B cell (primary cell): Measurements from ENCODE around the gene PTPRM. TPM values are rescaled to one million over a fixed set of nuclear protein-coding genes. Genes with fewer than 3 reads are reported as not detected.

Experiments
- ATAC-seq: fragments of 200-7000 bp; cut with Tn5 transposase; one replicate; pipeline ENCODE4 v1.10.0; 2021; ENCODE audit warnings: low read depth, mild to moderate bottlenecking, moderate number of reproducible peaks, moderate library complexity
- CTCF ChIA-PET: fragments of 350-600 bp; sonication (Branson Sonifier 250); formaldehyde crosslinking; loops from one replicate; lab custom pipeline; 2021; ENCODE audit warnings: antibody characterized with exemption, inconsistent platforms; lab: Charles Lee
- POLR2A ChIA-PET: fragments of 350-600 bp; sonication (Branson Sonifier 250); formaldehyde crosslinking; loops from one replicate; lab custom pipeline; 2021; ENCODE audit warnings: antibody characterized with exemption; lab: Charles Lee
- DNase-seq: peaks from one replicate; pipeline ENCODE4 v3.0.0; 2013
- H2AFZ ChIP-seq: 2 replicates; pipeline ENCODE4 v1.6.1; 2012; ENCODE audit warnings: mild to moderate bottlenecking, low read depth, low read length; ENCODE audit not compliant: insufficient read depth, poor library complexity, severe bottlenecking
- H3K27ac ChIP-seq, 2 donors: 1 replicate in 1 of 2; 2 replicates in 1 of 2; pipeline ENCODE4 v1.5.1; 2012 to 2013; ENCODE audit warnings: low read length in 2 of 2, mild to moderate bottlenecking in 2 of 2, moderate library complexity in 1 of 2
- H3K27me3 ChIP-seq, 4 experiments: fragments of 200-600 bp in 1 of 4; sonication (generic) in 1 of 4; replicated peaks in 1 of 4; 1 replicate in 2 of 4; 2 replicates in 2 of 4; pipeline versions ENCODE4 v1.6.1 to v1.7.0; 2013 to 2016; ENCODE audit warnings: low read length in 3 of 4, mild to moderate bottlenecking in 2 of 4, mixed read lengths in 1 of 4, moderate library complexity in 1 of 4; ENCODE audit not compliant: insufficient read depth in 4 of 4, control insufficient read depth in 3 of 4; ENCODE audit errors: control extremely low read depth in 1 of 4
- H3K36me3 ChIP-seq, 2 experiments: replicated peaks in 1 of 2; 1 replicate in 1 of 2; 2 replicates in 1 of 2; pipeline versions ENCODE4 v1.6.1 to v1.7.1; 2013; ENCODE audit warnings: low read length in 1 of 2; ENCODE audit not compliant: insufficient read depth in 2 of 2, control insufficient read depth in 1 of 2; ENCODE audit errors: control extremely low read depth in 1 of 2, extremely low read depth in 1 of 2
- H3K4me1 ChIP-seq, 2 donors: fragments of 200-600 bp in 1 of 2; sonication (generic) in 1 of 2; 1 replicate in 1 of 2; 2 replicates in 1 of 2; pipeline versions ENCODE4 v1.5.1 to v1.6.1; 2013 to 2017; ENCODE audit warnings: low read length in 2 of 2; ENCODE audit not compliant: control insufficient read depth in 2 of 2, insufficient read depth in 2 of 2
- H3K4me2 ChIP-seq: replicated peaks from 2 replicates; pipeline ENCODE3; 2012; ENCODE audit warnings: mild to moderate bottlenecking, low read depth, low read length; ENCODE audit not compliant: poor library complexity, severe bottlenecking
- H3K4me3 ChIP-seq, 5 experiments: fragments of 200-600 bp in 1 of 5; sonication (generic) in 1 of 5; 1 replicate in 3 of 5; 2 replicates in 2 of 5; pipeline versions ENCODE4 v1.5.1 to v1.7.0; 2011 to 2016; ENCODE audit warnings: low read length in 4 of 5, mild to moderate bottlenecking in 4 of 5, low read depth in 2 of 5, control low read depth in 1 of 5, moderate library complexity in 1 of 5; ENCODE audit not compliant: insufficient read depth in 1 of 5; ENCODE audit errors: control extremely low read depth in 1 of 5, extremely low read depth in 1 of 5
- H3K79me2 ChIP-seq: fragments of 200-600 bp; sonication (generic); one replicate; pipeline ENCODE4 v1.6.0; 2016; ENCODE audit warnings: low read length; ENCODE audit not compliant: control insufficient read depth, insufficient read depth
- H3K9ac ChIP-seq: fragments of 200-600 bp; sonication (generic); 2 replicates; pipeline ENCODE4 v1.6.1; 2017; ENCODE audit warnings: mild to moderate bottlenecking, low read length, moderate library complexity
- H3K9me3 ChIP-seq, 3 donors: one replicate each; pipeline versions ENCODE4 v1.6.1 to v1.7.1; 2013; ENCODE audit warnings: low read length in 2 of 3; ENCODE audit not compliant: control insufficient read depth in 2 of 3, insufficient read depth in 1 of 3; ENCODE audit errors: control extremely low read depth in 1 of 3
- H4K20me1 ChIP-seq: 2 replicates; pipeline ENCODE4 v1.6.0; 2012; ENCODE audit warnings: mild to moderate bottlenecking, low read length; ENCODE audit not compliant: insufficient read depth, control insufficient read depth, poor library complexity, severe bottlenecking
- H3K27ac Mint-ChIP-seq: one replicate; pipeline ENCODE4 v1.8.0; 2021; ENCODE audit warnings: mixed read lengths
- H3K27me3 Mint-ChIP-seq: one replicate; pipeline ENCODE4 v1.8.0; 2021; ENCODE audit warnings: mixed read lengths
- H3K4me1 Mint-ChIP-seq: one replicate; pipeline ENCODE4 v1.8.0; 2021; ENCODE audit warnings: mixed read lengths
- H3K4me3 Mint-ChIP-seq: one replicate; pipeline ENCODE4 v1.8.0; 2021; ENCODE audit warnings: mixed read lengths
- H3K9me3 Mint-ChIP-seq: one replicate; pipeline ENCODE4 v1.8.0; 2022; ENCODE audit warnings: mixed read lengths; ENCODE audit not compliant: insufficient read depth
- EZH2 ChIP-seq: IDR thresholded peaks from 2 replicates; pipeline ENCODE4 v1.6.1; 2012; ENCODE audit warnings: borderline replicate concordance, low read depth, mild to moderate bottlenecking, moderate library complexity, low read length; ENCODE audit not compliant: insufficient read depth, poor library complexity, severe bottlenecking
- WGBS: methylation state at CpG from one replicate; pipeline ENCODE4 v1.1.5; 2013; ENCODE audit warnings: missing lambda C conversion rate; ENCODE audit not compliant: insufficient coverage; 5-methylcytosine and 5-hydroxymethylcytosine counted together
- intact Hi-C: fragments of 100-400 bp; cut with micrococcal nuclease; formaldehyde crosslinking; loops from one replicate; pipeline ENCODE4 v1.10.0; 2022
- polyA plus RNA-seq: library from polyadenylated mRNA; depleted of rRNA; stranded (reverse); fragments of >200 nt; gene quantifications from 2 replicates; pipeline ENCODE4 v1.2.3, GENCODE V29; 2012
- total RNA-seq, 2 donors: library from RNA; stranded (reverse); fragments of 120-200 nt in 1 of 2; gene quantifications; 1 replicate in 1 of 2; 2 replicates in 1 of 2; pipeline versions ENCODE4 v1.2.3 to v1.2.4, GENCODE V29; 2013 to 2022
- TF ChIP-seq, protein P1 (sequence below): fragments of 200-600 bp; IDR thresholded peaks from one replicate; pipeline ENCODE4 v1.8.0; 2022; ENCODE audit warnings: antibody characterized with exemption, mild to moderate bottlenecking

The PTPRM gene
- total and polyA plus RNA-seq, 2 donors (not counting 1 experiment from before 2014, with no cell fraction given) = 0.20 to 0.89 TPM

DNA sequence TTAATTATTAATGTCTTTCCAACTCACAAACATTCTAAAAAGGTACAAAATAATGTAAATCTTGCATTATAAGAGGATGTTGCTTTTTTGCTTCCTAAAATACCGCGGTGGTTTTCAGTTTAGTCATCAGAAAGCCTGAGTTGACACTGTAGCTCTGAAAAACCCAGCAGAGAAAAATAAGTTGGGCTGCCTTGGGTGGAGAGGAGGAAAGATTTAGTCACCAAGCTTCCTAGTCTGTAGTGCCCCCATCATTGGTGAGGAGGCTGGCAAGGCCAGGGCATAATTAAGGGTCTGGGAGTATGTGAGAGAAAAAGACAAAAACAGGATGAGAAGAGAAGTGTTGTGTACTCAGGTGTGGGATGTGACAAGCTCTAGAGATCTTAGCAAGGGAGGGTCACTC, 5.7 kb downstream of the PTPRM start:
- peaks cover 0 to 3% (median 0%) of the 10 kb centered on the region in 3 donors for H3K9me3 ChIP-seq
- H3K36me3 ChIP-seq = no peaks in the 10 kb centered on the region
- no peak overlapping the region for H3K4me3 ChIP-seq
- 14% methylated on average over 2 of the region's 2 CpGs for WGBS
- H3K79me2 ChIP-seq = no peaks in the 10 kb centered on the region
- H3K4me1 ChIP-seq = no peaks in the 10 kb centered on the region
- H3K9ac ChIP-seq = no peak overlapping the region
- intact Hi-C loops = no loop called here
- H4K20me1 ChIP-seq = no peaks in the 10 kb centered on the region
- ATAC-seq = no peak
- CTCF ChIA-PET = no interaction called here
- no peak overlapping the region for H3K27ac Mint-ChIP-seq
- peaks cover 5% of the 10 kb centered on the region for H3K4me1 Mint-ChIP-seq
- no peak for DNase-seq
- H3K27me3 ChIP-seq = peaks cover 0 to 12% (median 6%) of the 10 kb centered on the region in 4 experiments
- TF ChIP-seq, protein P1, sequence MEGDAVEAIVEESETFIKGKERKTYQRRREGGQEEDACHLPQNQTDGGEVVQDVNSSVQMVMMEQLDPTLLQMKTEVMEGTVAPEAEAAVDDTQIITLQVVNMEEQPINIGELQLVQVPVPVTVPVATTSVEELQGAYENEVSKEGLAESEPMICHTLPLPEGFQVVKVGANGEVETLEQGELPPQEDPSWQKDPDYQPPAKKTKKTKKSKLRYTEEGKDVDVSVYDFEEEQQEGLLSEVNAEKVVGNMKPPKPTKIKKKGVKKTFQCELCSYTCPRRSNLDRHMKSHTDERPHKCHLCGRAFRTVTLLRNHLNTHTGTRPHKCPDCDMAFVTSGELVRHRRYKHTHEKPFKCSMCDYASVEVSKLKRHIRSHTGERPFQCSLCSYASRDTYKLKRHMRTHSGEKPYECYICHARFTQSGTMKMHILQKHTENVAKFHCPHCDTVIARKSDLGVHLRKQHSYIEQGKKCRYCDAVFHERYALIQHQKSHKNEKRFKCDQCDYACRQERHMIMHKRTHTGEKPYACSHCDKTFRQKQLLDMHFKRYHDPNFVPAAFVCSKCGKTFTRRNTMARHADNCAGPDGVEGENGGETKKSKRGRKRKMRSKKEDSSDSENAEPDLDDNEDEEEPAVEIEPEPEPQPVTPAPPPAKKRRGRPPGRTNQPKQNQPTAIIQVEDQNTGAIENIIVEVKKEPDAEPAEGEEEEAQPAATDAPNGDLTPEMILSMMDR = no peak
- no peak for TF ChIP-seq EZH2
- POLR2A ChIA-PET = no interaction called here
- no peaks in the 10 kb centered on the region for H3K9me3 Mint-ChIP-seq
- H3K4me3 Mint-ChIP-seq = no peak overlapping the region
- H3K27ac ChIP-seq = no peak overlapping the region
- peaks cover 25% of the 10 kb centered on the region for H3K27me3 Mint-ChIP-seq
- H2AFZ ChIP-seq = no peak overlapping the region
- H3K4me2 ChIP-seq = no peak overlapping the region

DNA sequence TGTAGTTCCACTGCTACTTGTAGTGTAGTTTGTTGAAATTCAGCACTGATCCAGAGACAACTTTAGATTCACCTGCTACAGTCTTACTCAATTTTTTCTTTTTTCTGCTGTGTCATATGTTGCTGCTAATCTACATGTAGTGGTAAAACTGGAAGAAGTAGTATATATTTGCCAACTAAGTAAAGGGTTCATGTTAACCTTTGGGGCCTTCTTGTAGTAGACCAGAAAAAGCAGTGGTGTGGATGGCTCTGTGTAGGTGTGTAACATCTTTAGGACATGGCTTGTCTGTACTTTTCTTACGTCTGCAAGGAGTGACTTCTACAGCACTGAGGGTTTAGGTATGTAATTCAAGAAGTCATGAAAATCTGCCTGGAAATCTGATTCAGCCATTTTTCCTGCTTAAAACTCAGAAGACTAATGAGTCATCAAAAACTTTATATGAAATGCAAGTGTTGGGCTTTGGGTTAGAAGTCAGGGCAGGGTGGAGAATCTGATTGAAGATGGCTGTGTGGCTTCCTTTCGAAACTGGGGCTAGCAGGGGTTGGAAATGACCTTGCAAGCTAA, 8.4 kb downstream of the PTPRM start:
- Mint-ChIP-seq H3K27me3 (peaks cover 6% of the 10 kb centered on the region), H3K9me3 (no peaks in the 10 kb centered on the region), H3K4me1 (no peaks in the 10 kb centered on the region), H3K4me3 (no peak overlapping the region), H3K27ac (no peak overlapping the region)
- TF ChIP-seq, protein P1 = no peak
- no peak for TF ChIP-seq EZH2
- Histone ChIP-seq H3K4me2 (no peak overlapping the region), H3K79me2 (no peaks in the 10 kb centered on the region), H3K36me3 (no peaks in the 10 kb centered on the region), H3K9me3 (peaks cover 0 to 3% (median 0%) of the 10 kb centered on the region in 3 donors), H3K9ac (no peak overlapping the region), H3K4me1 (no peaks in the 10 kb centered on the region), H3K27me3 (no peaks in the 10 kb centered on the region), H3K27ac (no peak overlapping the region), H2AFZ (no peak overlapping the region), H4K20me1 (no peaks in the 10 kb centered on the region), H3K4me3 (no peak overlapping the region)
- intact Hi-C loops = no loop called here
- 75% methylated on average over 2 of the region's 2 CpGs for WGBS
- ChIA-PET POLR2A (no interaction called here), CTCF (no interaction called here)
- no peak for DNase-seq
- ATAC-seq = no peak
